ENCODE data around the gene PRR5.
A peak's percentile ranks its signal among the peaks of the same experiment; 100 is the strongest.

PRR5 gene

DNA sequence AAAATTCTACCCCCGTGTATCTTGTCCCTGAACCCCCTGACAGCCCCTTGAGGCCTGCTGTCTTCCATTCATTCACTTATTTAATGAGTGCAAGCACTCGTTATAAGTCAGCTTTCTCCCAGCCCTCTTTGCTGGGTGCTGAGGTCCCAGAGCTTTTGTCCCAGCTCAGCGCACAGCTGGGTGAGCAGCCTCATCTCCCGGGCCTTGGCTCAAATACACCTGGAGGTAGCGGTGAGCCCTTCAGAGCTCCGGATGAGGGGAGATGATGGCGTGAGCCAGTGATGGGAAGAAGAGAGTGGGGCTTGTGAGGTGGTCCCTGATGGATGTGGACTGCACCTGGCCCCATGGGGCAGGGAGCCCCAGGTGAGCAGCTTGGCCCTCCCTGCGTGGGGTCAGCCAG, 32.3 kb downstream of the PRR5 start:
- TF ChIP-seq, protein P1, sequence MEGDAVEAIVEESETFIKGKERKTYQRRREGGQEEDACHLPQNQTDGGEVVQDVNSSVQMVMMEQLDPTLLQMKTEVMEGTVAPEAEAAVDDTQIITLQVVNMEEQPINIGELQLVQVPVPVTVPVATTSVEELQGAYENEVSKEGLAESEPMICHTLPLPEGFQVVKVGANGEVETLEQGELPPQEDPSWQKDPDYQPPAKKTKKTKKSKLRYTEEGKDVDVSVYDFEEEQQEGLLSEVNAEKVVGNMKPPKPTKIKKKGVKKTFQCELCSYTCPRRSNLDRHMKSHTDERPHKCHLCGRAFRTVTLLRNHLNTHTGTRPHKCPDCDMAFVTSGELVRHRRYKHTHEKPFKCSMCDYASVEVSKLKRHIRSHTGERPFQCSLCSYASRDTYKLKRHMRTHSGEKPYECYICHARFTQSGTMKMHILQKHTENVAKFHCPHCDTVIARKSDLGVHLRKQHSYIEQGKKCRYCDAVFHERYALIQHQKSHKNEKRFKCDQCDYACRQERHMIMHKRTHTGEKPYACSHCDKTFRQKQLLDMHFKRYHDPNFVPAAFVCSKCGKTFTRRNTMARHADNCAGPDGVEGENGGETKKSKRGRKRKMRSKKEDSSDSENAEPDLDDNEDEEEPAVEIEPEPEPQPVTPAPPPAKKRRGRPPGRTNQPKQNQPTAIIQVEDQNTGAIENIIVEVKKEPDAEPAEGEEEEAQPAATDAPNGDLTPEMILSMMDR (IDR thresholded peaks at IDR 0.05; ENCODE audit: insufficient read depth, low read depth, low read length, missing control alignments): no peak
- no peak for DNase-seq (ENCODE audit: low read depth)
- no peak overlapping the region for H3K4me3 ChIP-seq (ENCODE audit: low read depth, low read length)

DNA sequence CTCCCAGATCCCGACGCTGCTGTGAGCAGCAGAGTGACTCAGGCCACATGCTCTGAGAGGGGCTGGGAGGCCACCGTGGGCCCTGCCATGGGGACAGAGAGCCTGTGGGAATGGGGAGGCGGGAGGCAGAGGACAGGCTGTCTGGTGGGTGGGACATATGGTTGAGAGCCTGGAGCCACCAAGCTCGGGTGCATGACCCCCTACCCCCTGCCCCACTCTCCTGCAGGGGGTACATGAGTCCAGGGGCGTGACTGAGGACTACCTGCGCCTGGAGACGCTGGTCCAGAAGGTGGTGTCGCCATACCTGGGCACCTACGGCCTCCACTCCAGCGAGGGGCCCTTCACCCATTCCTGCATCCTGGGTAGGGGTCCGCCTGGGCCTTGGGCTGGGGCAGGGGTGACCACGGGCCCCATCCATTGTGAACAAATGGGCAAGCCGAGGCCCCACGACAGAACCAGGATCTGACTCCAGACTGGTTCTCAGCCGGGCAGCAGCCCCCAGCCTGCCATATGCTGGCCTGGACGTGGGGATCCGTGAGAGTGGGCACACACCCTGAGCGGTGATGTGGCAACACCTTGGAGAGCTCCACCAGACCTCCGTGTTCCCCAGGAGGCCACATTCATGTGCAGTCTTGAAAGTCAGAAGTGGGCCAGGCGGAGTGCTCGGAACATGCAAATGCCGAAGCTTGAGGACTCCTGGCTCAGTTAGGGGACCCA, 33.0 kb downstream of the PRR5 start:
- no peak for DNase-seq (ENCODE audit: low read depth)
- TF ChIP-seq, protein P1 (IDR thresholded peaks at IDR 0.05; ENCODE audit: insufficient read depth, low read depth, low read length, missing control alignments): no peak
- no peak overlapping the region for H3K4me3 ChIP-seq (ENCODE audit: low read depth, low read length)

DNA sequence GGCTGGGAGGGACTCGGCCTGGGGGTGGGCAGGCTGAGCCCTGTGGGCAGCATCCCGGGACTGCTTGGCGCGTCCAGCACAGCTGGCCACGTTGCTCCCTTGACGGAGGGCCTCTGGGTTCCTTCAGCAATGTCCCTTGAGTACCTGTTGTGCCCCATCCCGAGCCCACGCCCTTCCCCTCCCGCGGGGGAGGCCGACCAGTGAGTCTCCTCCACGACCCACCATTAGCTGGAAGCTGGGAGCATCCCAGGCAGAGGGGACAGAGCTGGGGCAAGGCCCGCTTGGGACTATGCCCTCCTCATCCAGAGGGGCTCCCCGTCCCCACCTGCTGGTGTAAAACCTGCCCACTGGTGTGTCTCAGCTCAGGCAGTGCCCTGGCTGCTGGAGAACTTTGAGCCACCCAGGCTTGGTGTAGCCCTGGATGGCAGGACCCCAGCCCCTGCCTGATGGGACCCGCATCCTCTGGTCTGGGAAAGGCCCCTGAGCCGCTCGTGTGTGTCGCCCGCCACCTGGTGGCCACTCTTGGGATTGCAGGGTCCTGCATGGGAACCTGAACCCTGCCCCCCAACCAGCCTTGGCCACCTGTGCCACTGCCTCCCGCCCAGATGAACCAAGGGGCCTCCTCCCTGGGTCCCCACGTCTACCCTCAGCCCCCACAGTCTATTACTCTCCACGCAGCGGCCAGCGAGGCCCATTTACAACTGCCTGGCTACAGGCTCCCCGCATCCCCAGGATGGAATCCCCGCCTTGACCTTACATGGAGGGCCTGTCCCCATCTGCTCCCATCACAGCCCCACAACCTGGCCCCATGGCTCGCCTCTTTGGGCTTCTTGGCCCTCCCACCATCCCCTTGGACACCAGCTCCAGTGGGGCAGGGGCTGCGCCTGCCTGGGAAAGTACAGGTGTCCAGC, 33.8 kb downstream of the PRR5 start:
- DNase-seq (ENCODE audit: low read depth): peak; percentile 70
- TF ChIP-seq, protein P1 (IDR thresholded peaks at IDR 0.05; ENCODE audit: insufficient read depth, low read depth, low read length, missing control alignments): peak; percentile 95

GRCh38 chr22:44736581-44737405, 34.8 kb downstream of the PRR5 start:
- H3K4me3 ChIP-seq (ENCODE audit: low read depth, low read length): no peak overlapping the region
- DNase-seq (ENCODE audit: low read depth): no peak
- TF ChIP-seq, protein P1 (IDR thresholded peaks at IDR 0.05; ENCODE audit: insufficient read depth, low read depth, low read length, missing control alignments): no peak

More for the DNA sequence above, 33.8 kb downstream of the PRR5 start:
- H3K4me3 ChIP-seq (ENCODE audit: low read depth, low read length): no peak overlapping the region

GRCh38 chr22:44737406-44738346, 35.7 kb downstream of the PRR5 start:
- H3K4me3 ChIP-seq (ENCODE audit: low read depth, low read length): no peak overlapping the region
- TF ChIP-seq, protein P1 (IDR thresholded peaks at IDR 0.05; ENCODE audit: insufficient read depth, low read depth, low read length, missing control alignments): no peak
- no peak for DNase-seq (ENCODE audit: low read depth)

DNA sequence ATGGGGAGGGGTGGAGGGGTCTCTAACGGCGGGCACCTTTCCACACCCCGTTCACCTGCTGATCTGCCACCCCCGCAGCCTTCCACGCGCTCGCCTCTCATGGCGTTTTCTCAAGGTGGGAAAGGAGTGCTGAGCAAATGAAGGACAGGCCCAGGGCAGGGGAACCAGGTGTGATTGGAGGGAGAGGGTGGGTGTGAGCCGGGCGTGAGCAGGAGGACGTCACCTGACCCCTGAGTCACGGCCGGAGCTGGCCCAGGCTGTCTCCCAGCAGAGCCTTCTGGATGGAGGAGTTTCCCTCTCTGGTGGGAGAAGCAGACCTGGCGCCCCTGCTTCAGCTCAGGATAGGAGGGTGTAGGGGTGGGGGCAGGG, 36.3 kb downstream of the PRR5 start:
- DNase-seq (ENCODE audit: low read depth): no peak

More for the DNA sequence above, 36.3 kb downstream of the PRR5 start:
- no peak overlapping the region for H3K4me3 ChIP-seq (ENCODE audit: low read depth, low read length)
- TF ChIP-seq, protein P1 (IDR thresholded peaks at IDR 0.05; ENCODE audit: insufficient read depth, low read depth, low read length, missing control alignments): no peak

All from GM12865 (cell line).